Left lung (tissue), 10 donors: Measurements from ENCODE around the gene TCERG1L. TPM values are rescaled to one million over a fixed set of nuclear protein-coding genes. Genes with fewer than 3 reads are reported as not detected.
A peak's percentile ranks its signal among the peaks of the same experiment; 100 is the strongest.

Experiments used
- ATAC-seq: fragments of 200-7000 bp; cut with Tn5 transposase; one replicate; pipeline ENCODE4 v1.9.1; 2020; ENCODE audit warnings: moderate library complexity
- DNase-seq, 4 donors: peaks; one replicate each; pipeline ENCODE4 v3.0.0-alpha.2; 2013 to 2020
- H3K27ac ChIP-seq, 2 donors: fragments of 200-600 bp; sonication (generic) in 1 of 2; one replicate each; pipeline versions ENCODE4 v1.5.0 to v1.8.0; 2020 to 2021
- H3K27me3 ChIP-seq, 2 donors: fragments of 200-600 bp; sonication (generic) in 1 of 2; one replicate each; pipeline versions ENCODE4 v1.5.0 to v1.8.0; 2020 to 2021
- H3K36me3 ChIP-seq, 2 donors: fragments of 200-600 bp; sonication (generic) in 1 of 2; one replicate each; pipeline versions ENCODE4 v1.5.0 to v1.8.0; 2020 to 2021
- H3K4me1 ChIP-seq, 2 donors: fragments of 200-600 bp; one replicate each; pipeline ENCODE4 v1.8.0; 2021
- H3K4me3 ChIP-seq, 2 donors: fragments of 200-600 bp; sonication (generic) in 1 of 2; one replicate each; pipeline versions ENCODE4 v1.5.0 to v1.8.0; 2020 to 2021; ENCODE audit warnings: mild to moderate bottlenecking in 1 of 2
- H3K9me3 ChIP-seq, 2 donors: fragments of 200-600 bp; sonication (generic) in 1 of 2; one replicate each; pipeline versions ENCODE4 v1.5.0 to v1.8.0; 2020 to 2021
- intact Hi-C, 2 donors: fragments of 100-400 bp; cut with DNase I; formaldehyde crosslinking; loops; one replicate each; pipeline versions ENCODE4 v1.11.2 to v1.14.2; 2022
- polyA plus RNA-seq, 6 donors: library from polyadenylated mRNA; unstranded; fragments of 120-200 nt; gene quantifications; one replicate each; pipeline ENCODE4 v1.2.1, GENCODE V29; 2013; ENCODE audit not compliant: insufficient read length in 6 of 6
- total RNA-seq, 2 donors: library from RNA; stranded (reverse); fragmentation: NEBNext Ultra II Directional; extraction: Animal tissue kit (Norgen Biotek cat#: 25700); gene quantifications; one replicate each; pipeline ENCODE4 v1.2.1, GENCODE V29; 2021
- TF ChIP-seq, protein P1 (sequence below), 2 donors: fragments of 200-600 bp; sonication (generic) in 1 of 2; IDR thresholded peaks; one replicate each; pipeline versions ENCODE4 v1.5.0 to v1.8.0; 2021; ENCODE audit warnings: antibody characterized with exemption in 2 of 2
- donor health status: DM: no; HTN: yes; CAD: no.
- donor health status: DM: no; HTN: no; CAD: no.

TCERG1L gene
- total and polyA plus RNA-seq, 8 donors: 0.35 to 0.72 (median 0.48) TPM; not detected in 2

DNA sequence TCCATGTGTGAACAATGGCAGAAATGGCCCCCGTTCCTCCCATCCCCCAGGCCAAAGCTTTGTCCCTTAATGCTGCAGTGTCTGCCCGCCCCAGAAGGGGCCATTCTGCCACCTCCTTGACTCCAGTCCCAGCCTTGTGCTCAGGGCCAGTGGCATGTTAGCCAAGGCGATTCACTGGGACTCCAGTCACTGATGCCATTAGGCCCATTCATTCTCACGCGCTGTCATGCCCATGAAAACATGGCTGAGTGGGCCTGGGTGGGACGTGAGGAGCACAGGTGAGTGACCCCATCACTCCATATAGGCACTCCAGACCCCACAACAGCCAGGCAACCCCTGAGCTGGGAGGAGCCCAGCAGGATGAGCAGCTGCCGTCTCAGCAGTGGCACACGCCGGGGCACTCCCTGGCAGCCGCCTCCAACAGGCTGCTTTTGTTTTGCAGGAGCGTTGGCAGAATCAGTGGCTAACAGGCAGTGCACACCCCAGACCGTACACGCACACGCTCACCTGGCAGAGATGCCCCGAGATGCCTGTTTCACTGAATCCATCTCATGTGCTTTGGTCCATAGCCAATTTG is 79.5 kb downstream of the TCERG1L start:
- ATAC-seq: no peak
- Histone ChIP-seq H3K36me3 (no peaks in the 10 kb centered on the region), H3K4me3 (no peak overlapping the region), H3K9me3 (peaks cover 0 to 5% of the 10 kb centered on the region in 2 donors), H3K27ac (no peak overlapping the region), H3K27me3 (peaks cover 0 to 38% of the 10 kb centered on the region in 2 donors), H3K4me1 (no peaks in the 10 kb centered on the region)
- intact Hi-C loops: no loop called here
- DNase-seq: peak in 1 of 4 donors; percentile 57
- TF ChIP-seq, protein P1, sequence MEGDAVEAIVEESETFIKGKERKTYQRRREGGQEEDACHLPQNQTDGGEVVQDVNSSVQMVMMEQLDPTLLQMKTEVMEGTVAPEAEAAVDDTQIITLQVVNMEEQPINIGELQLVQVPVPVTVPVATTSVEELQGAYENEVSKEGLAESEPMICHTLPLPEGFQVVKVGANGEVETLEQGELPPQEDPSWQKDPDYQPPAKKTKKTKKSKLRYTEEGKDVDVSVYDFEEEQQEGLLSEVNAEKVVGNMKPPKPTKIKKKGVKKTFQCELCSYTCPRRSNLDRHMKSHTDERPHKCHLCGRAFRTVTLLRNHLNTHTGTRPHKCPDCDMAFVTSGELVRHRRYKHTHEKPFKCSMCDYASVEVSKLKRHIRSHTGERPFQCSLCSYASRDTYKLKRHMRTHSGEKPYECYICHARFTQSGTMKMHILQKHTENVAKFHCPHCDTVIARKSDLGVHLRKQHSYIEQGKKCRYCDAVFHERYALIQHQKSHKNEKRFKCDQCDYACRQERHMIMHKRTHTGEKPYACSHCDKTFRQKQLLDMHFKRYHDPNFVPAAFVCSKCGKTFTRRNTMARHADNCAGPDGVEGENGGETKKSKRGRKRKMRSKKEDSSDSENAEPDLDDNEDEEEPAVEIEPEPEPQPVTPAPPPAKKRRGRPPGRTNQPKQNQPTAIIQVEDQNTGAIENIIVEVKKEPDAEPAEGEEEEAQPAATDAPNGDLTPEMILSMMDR (IDR thresholded peaks at IDR 0.05): no peak

DNA sequence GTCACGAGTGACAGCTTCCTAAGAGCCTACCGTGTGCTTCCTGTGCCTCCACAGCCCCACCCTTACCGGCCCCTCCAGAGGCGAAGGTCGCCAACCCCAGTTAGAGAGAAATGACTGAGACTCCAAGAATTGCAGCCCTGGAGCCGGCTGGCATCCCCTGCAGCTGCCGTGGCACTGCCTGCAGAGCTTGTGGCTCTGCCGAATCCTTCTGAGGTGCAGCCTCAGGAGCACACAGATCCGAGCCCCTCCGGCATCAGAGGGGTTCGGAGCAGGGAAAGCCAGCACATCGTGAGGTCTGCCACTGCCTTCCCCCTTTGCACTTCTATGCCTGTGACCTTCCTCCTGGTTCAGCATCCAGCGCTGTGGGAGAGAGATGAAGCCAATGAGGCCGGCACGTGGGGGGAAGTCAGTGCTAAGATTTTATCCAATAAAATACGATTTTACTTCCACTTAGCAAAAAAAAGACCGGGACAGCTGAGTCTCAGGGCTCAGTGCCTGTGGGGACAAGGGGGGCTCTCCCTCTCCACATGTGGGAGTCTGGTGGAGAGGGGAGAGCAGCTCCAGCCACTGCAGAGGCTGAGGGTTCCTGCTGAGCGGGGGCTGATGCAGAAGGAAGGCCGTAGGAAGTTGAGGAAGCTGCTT is 80.1 kb downstream of the TCERG1L start:
- ATAC-seq (no peak), DNase-seq (peak in 1 of 4 donors; percentile 46)
- TF ChIP-seq, protein P1 (IDR thresholded peaks at IDR 0.05): no peak
- H3K27ac ChIP-seq: no peak overlapping the region
- no peaks in the 10 kb centered on the region for H3K36me3 ChIP-seq
- H3K4me1 ChIP-seq: no peaks in the 10 kb centered on the region
- peaks cover 0 to 32% of the 10 kb centered on the region in 2 donors for H3K27me3 ChIP-seq
- intact Hi-C loops: no loop called here
- H3K9me3 ChIP-seq: peaks cover 0 to 5% of the 10 kb centered on the region in 2 donors
- no peak overlapping the region for H3K4me3 ChIP-seq

DNA sequence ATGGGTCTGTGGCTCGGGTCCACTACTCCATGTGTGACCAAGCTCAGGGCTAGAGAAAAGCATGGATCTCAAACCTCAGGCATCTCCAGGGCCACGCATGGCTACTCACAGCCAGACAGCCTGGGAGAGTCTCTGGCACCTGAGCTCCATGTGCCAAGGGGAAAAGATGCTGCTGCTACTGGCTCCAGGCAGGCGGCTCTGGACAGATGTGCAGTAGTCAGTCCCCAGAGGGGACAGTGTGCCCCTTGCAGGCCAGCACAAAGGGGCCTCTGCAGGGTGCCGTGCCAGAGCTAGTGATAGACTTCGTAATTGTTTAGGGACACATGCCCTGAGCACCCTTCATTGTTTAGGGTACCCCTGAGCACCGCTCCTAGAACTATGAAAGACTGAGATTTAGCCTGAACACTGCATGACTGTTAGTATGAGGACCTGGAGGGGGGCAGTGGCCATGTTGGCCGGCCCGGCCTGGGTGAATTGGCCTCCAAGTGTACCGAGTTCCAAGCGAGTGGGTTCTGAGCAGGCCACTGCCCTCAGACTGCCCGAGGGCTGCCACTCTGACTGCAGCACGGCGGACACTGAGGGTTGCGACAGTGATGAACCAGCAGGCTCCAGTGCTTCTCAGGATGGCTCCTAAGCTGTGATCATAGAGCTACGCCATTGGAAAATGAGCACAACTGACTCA is 80.7 kb downstream of the TCERG1L start:
- no peaks in the 10 kb centered on the region for H3K36me3 ChIP-seq
- H3K27ac ChIP-seq: no peak overlapping the region
- no peak overlapping the region for H3K4me3 ChIP-seq
- peak in 1 of 4 donors; percentile 53 for DNase-seq
- H3K9me3 ChIP-seq: peaks cover 0 to 5% of the 10 kb centered on the region in 2 donors
- H3K4me1 ChIP-seq: no peaks in the 10 kb centered on the region
- intact Hi-C loops: no loop called here
- TF ChIP-seq, protein P1 (IDR thresholded peaks at IDR 0.05): no peak
- peaks cover 0 to 25% of the 10 kb centered on the region in 2 donors for H3K27me3 ChIP-seq
- ATAC-seq: no peak

DNA sequence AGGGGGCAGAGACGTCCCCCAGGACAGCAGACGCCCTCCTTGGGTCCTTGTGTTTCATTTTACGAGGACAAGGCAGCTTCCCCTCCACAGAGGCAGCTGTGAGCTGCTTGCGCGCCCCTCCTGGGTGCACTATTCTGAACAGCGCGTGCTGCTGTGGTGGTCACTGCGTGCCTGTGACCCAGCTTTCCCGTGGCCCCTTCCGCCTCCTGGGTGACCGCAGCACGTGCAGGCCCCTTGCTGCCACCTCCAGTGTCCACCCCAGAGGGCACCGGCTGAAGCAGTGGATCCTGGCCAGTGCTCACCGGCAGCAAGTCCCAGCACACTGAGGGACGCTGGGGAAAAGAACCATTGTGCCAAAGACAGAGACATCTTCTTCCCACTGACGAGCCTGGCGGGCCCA is 81.4 kb downstream of the TCERG1L start:
- no peak for ATAC-seq
- Histone ChIP-seq H3K36me3 (no peaks in the 10 kb centered on the region), H3K27ac (no peak overlapping the region), H3K9me3 (peaks cover 0 to 5% of the 10 kb centered on the region in 2 donors), H3K27me3 (peaks cover 0 to 20% of the 10 kb centered on the region in 2 donors), H3K4me1 (no peaks in the 10 kb centered on the region), H3K4me3 (no peak overlapping the region)
- intact Hi-C loops: no loop called here
- TF ChIP-seq, protein P1 (IDR thresholded peaks at IDR 0.05): no peak
- peak in 1 of 4 donors; percentile 61 for DNase-seq

DNA sequence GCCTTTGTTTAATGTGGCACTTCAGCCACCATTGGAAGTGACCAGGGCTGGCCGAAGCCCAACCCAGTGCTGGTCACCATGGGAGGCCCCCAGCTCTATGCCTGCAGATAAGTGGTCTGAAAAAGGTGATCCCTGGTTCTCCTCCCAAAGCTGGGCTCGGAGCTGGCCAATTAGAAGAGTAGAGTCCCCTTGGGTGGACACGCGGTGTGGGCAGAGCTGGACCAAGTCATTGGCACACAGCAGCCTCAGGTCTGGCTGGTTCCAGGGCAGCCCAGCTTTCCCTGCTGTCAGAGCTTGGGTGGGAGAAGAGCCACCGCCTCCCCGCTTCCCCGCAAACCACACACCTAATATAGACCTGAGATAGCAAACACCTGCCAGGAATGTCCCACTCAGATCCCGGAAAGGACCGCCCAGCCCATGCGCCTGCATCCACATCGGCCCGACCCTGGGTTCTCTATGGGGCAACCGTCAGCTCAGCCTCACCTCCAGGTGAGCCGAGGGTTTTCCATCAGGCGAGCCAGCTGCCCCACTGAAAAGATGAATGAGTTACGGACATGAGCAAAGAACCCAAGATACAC is 84.3 kb downstream of the TCERG1L start:
- DNase-seq: peak in 1 of 4 donors; percentile 60
- H3K9me3 ChIP-seq: peaks cover 0 to 5% of the 10 kb centered on the region in 2 donors
- ATAC-seq: no peak
- peaks cover 0 to 26% of the 10 kb centered on the region in 2 donors for H3K27me3 ChIP-seq
- H3K27ac ChIP-seq: no peak overlapping the region
- intact Hi-C loops: no loop called here
- no peaks in the 10 kb centered on the region for H3K4me1 ChIP-seq
- H3K36me3 ChIP-seq: no peaks in the 10 kb centered on the region
- TF ChIP-seq, protein P1 (IDR thresholded peaks at IDR 0.05): no peak
- H3K4me3 ChIP-seq: no peak overlapping the region
